ENCODE measurements around the gene PTPRG.

Gene PTPRG

GRCh38 chr3:61960976-61961375 lies 399.6 kb downstream of the PTPRG start:
- H3K4me3 Mint-ChIP-seq, result no peak overlapping the region
- H3K36me3 Mint-ChIP-seq, result no peaks in the 10 kb centered on the region
- H3K9me3 Mint-ChIP-seq, result no peaks in the 10 kb centered on the region
- H3K4me1 Mint-ChIP-seq, result no peaks in the 10 kb centered on the region
- no peaks in the 10 kb centered on the region for H3K27me3 Mint-ChIP-seq
- DNase-seq (ENCODE audit: low spot score in 2 of 2) (no peak), ATAC-seq (ENCODE audit: low read depth) (no peak)
- H3K27ac Mint-ChIP-seq, result no peak overlapping the region

GRCh38 chr3:61961900-61962299 lies 400.5 kb downstream of the PTPRG start:
- DNase-seq (ENCODE audit: low spot score in 2 of 2) (no peak), ATAC-seq (ENCODE audit: low read depth) (no peak)
- Mint-ChIP-seq H3K4me1 (no peaks in the 10 kb centered on the region), H3K27me3 (no peaks in the 10 kb centered on the region), H3K4me3 (no peak overlapping the region), H3K27ac (no peak overlapping the region), H3K36me3 (no peaks in the 10 kb centered on the region), H3K9me3 (no peaks in the 10 kb centered on the region)

- Mint-ChIP-seq H3K36me3 (no peaks in the 10 kb centered on the region), H3K4me1 (no peaks in the 10 kb centered on the region), H3K4me3 (no peak overlapping the region), H3K9me3 (no peaks in the 10 kb centered on the region), H3K27me3 (no peaks in the 10 kb centered on the region), H3K27ac (no peak overlapping the region)
- ATAC-seq (ENCODE audit: low read depth), result no peak
- DNase-seq (ENCODE audit: low spot score in 2 of 2), result no peak
Measured at GRCh38 chr3:61964566-61964965, 403.2 kb downstream of the PTPRG start.

- no peaks in the 10 kb centered on the region for H3K27me3 Mint-ChIP-seq
- H3K9me3 Mint-ChIP-seq, result no peaks in the 10 kb centered on the region
- no peak overlapping the region for H3K27ac Mint-ChIP-seq
- DNase-seq (ENCODE audit: low spot score in 2 of 2) (no peak), ATAC-seq (ENCODE audit: low read depth) (no peak)
- no peak overlapping the region for H3K4me3 Mint-ChIP-seq
- H3K4me1 Mint-ChIP-seq, result no peaks in the 10 kb centered on the region
- H3K36me3 Mint-ChIP-seq, result no peaks in the 10 kb centered on the region
Measured at GRCh38 chr3:61965770-61966131, 404.4 kb downstream of the PTPRG start.

- Mint-ChIP-seq H3K4me3 (no peak overlapping the region), H3K36me3 (no peaks in the 10 kb centered on the region), H3K27ac (no peak overlapping the region), H3K27me3 (no peaks in the 10 kb centered on the region), H3K9me3 (no peaks in the 10 kb centered on the region), H3K4me1 (no peaks in the 10 kb centered on the region)
- DNase-seq (ENCODE audit: low spot score in 2 of 2) (no peak), ATAC-seq (ENCODE audit: low read depth) (no peak)
Measured at GRCh38 chr3:61966200-61966599, 404.8 kb downstream of the PTPRG start.

GRCh38 chr3:61967019-61967418 lies 405.6 kb downstream of the PTPRG start:
- ATAC-seq (ENCODE audit: low read depth), result no peak
- no peaks in the 10 kb centered on the region for H3K36me3 Mint-ChIP-seq
- no peaks in the 10 kb centered on the region for H3K9me3 Mint-ChIP-seq
- H3K27ac Mint-ChIP-seq, result no peak overlapping the region
- DNase-seq (ENCODE audit: low spot score in 2 of 2), result no peak
- no peaks in the 10 kb centered on the region for H3K4me1 Mint-ChIP-seq
- H3K4me3 Mint-ChIP-seq, result no peak overlapping the region
- no peaks in the 10 kb centered on the region for H3K27me3 Mint-ChIP-seq

GRCh38 chr3:61967937-61968336 lies 406.6 kb downstream of the PTPRG start:
- Mint-ChIP-seq H3K27me3 (no peaks in the 10 kb centered on the region), H3K4me1 (no peaks in the 10 kb centered on the region), H3K9me3 (no peaks in the 10 kb centered on the region), H3K36me3 (no peaks in the 10 kb centered on the region), H3K27ac (no peak overlapping the region), H3K4me3 (no peak overlapping the region)
- DNase-seq (ENCODE audit: low spot score in 2 of 2) (no peak), ATAC-seq (ENCODE audit: low read depth) (no peak)

GRCh38 chr3:61974662-61975061 lies 413.3 kb downstream of the PTPRG start:
- Mint-ChIP-seq H3K27ac (no peak overlapping the region), H3K36me3 (no peaks in the 10 kb centered on the region), H3K4me3 (no peak overlapping the region), H3K9me3 (no peaks in the 10 kb centered on the region), H3K4me1 (no peaks in the 10 kb centered on the region), H3K27me3 (no peaks in the 10 kb centered on the region)
- ATAC-seq (ENCODE audit: low read depth) (no peak), DNase-seq (ENCODE audit: low spot score in 2 of 2) (no peak)

GRCh38 chr3:61975199-61975598 lies 413.8 kb downstream of the PTPRG start:
- Mint-ChIP-seq H3K4me1 (no peaks in the 10 kb centered on the region), H3K4me3 (no peak overlapping the region), H3K36me3 (no peaks in the 10 kb centered on the region), H3K27ac (no peak overlapping the region), H3K27me3 (no peaks in the 10 kb centered on the region), H3K9me3 (no peaks in the 10 kb centered on the region)
- DNase-seq (ENCODE audit: low spot score in 2 of 2), result no peak
- ATAC-seq (ENCODE audit: low read depth), result no peak

- Mint-ChIP-seq H3K4me3 (no peak overlapping the region), H3K27ac (no peak overlapping the region), H3K36me3 (no peaks in the 10 kb centered on the region), H3K4me1 (no peaks in the 10 kb centered on the region), H3K27me3 (no peaks in the 10 kb centered on the region), H3K9me3 (no peaks in the 10 kb centered on the region)
- DNase-seq (ENCODE audit: low spot score in 2 of 2), result no peak
- no peak for ATAC-seq (ENCODE audit: low read depth)
Measured at GRCh38 chr3:61975936-61976335, 414.6 kb downstream of the PTPRG start.

- Mint-ChIP-seq H3K27me3 (no peaks in the 10 kb centered on the region), H3K9me3 (no peaks in the 10 kb centered on the region), H3K27ac (no peak overlapping the region), H3K4me1 (no peaks in the 10 kb centered on the region), H3K4me3 (no peak overlapping the region), H3K36me3 (no peaks in the 10 kb centered on the region)
- no peak for DNase-seq (ENCODE audit: low spot score in 2 of 2)
- ATAC-seq (ENCODE audit: low read depth), result no peak
Measured at GRCh38 chr3:61978460-61979419, 417.4 kb downstream of the PTPRG start.

GRCh38 chr3:61979638-61980037 lies 418.3 kb downstream of the PTPRG start:
- Mint-ChIP-seq H3K4me3 (no peak overlapping the region), H3K27ac (no peak overlapping the region), H3K27me3 (no peaks in the 10 kb centered on the region), H3K36me3 (no peaks in the 10 kb centered on the region), H3K9me3 (no peaks in the 10 kb centered on the region), H3K4me1 (no peaks in the 10 kb centered on the region)
- DNase-seq (ENCODE audit: low spot score in 2 of 2), result no peak
- no peak for ATAC-seq (ENCODE audit: low read depth)

- ATAC-seq (ENCODE audit: low read depth), result no peak
- no peak for DNase-seq (ENCODE audit: low spot score in 2 of 2)
- Mint-ChIP-seq H3K9me3 (no peaks in the 10 kb centered on the region), H3K36me3 (no peaks in the 10 kb centered on the region), H3K4me1 (no peaks in the 10 kb centered on the region), H3K27me3 (no peaks in the 10 kb centered on the region), H3K4me3 (no peak overlapping the region), H3K27ac (no peak overlapping the region)
Measured at GRCh38 chr3:61980041-61980440, 418.7 kb downstream of the PTPRG start.

- Mint-ChIP-seq H3K27ac (no peak overlapping the region), H3K4me3 (no peak overlapping the region), H3K27me3 (no peaks in the 10 kb centered on the region), H3K9me3 (no peaks in the 10 kb centered on the region), H3K4me1 (no peaks in the 10 kb centered on the region), H3K36me3 (no peaks in the 10 kb centered on the region)
- ATAC-seq (ENCODE audit: low read depth) (no peak), DNase-seq (ENCODE audit: low spot score in 2 of 2) (no peak)
Measured at GRCh38 chr3:61981060-61981459, 419.7 kb downstream of the PTPRG start.

- no peaks in the 10 kb centered on the region for H3K27me3 Mint-ChIP-seq
- no peak overlapping the region for H3K27ac Mint-ChIP-seq
- no peak overlapping the region for H3K4me3 Mint-ChIP-seq
- DNase-seq (ENCODE audit: low spot score in 2 of 2), result no peak
- no peak for ATAC-seq (ENCODE audit: low read depth)
- no peaks in the 10 kb centered on the region for H3K4me1 Mint-ChIP-seq
- no peaks in the 10 kb centered on the region for H3K9me3 Mint-ChIP-seq
- H3K36me3 Mint-ChIP-seq, result no peaks in the 10 kb centered on the region
Measured at GRCh38 chr3:61983479-61983878, 422.1 kb downstream of the PTPRG start.
